ENCODE results near the gene HS1BP3. TPM values are rescaled to one million over a fixed set of nuclear protein-coding genes. Genes with fewer than 3 reads are reported as not detected.

Gene HS1BP3
- total RNA-seq, 4 donors from 2014 or later = 7.1 to 41.8 (median 28.4) TPM

GRCh38 chr2:20629581-20630171 is 21.2 kb downstream of the HS1BP3 start:
- no peak for TF ChIP-seq POLR2A (IDR thresholded peaks at IDR 0.05)
- no peak for TF ChIP-seq CTCF (IDR thresholded peaks at IDR 0.05)
- Histone ChIP-seq H3K27ac (no peak overlapping the region), H3K36me3 (no peaks in the 10 kb centered on the region), H3K9me3 (no peaks in the 10 kb centered on the region), H3K27me3 (no peaks in the 10 kb centered on the region), H3K4me1 (peaks cover 0 to 4% of the 10 kb centered on the region in 2 donors), H3K4me3 (no peak overlapping the region)
- DNase-seq = no peak
- intact Hi-C loops (cut with DNase I; ENCODE audit: low total_unique reads) = no loop called here

- no peaks in the 10 kb centered on the region for H3K9me3 ChIP-seq
- intact Hi-C loops (cut with DNase I; ENCODE audit: low total_unique reads) = no loop called here
- no peak overlapping the region for H3K4me3 ChIP-seq
- H3K27ac ChIP-seq = no peak overlapping the region
- no peaks in the 10 kb centered on the region for H3K4me1 ChIP-seq
- TF ChIP-seq POLR2A (IDR thresholded peaks at IDR 0.05) (no peak), CTCF (IDR thresholded peaks at IDR 0.05) (no peak)
- no peaks in the 10 kb centered on the region for H3K36me3 ChIP-seq
- no peaks in the 10 kb centered on the region for H3K27me3 ChIP-seq
- no peak for DNase-seq
Observed at GRCh38 chr2:20629181-20629580, 21.7 kb downstream of the HS1BP3 start.

- H3K4me3 ChIP-seq = no peak overlapping the region
- no peak for TF ChIP-seq POLR2A (IDR thresholded peaks at IDR 0.05)
- no peak for TF ChIP-seq CTCF (IDR thresholded peaks at IDR 0.05)
- H3K27ac ChIP-seq = no peak overlapping the region
- no peaks in the 10 kb centered on the region for H3K36me3 ChIP-seq
- H3K9me3 ChIP-seq = no peaks in the 10 kb centered on the region
- no peak for DNase-seq
- no peaks in the 10 kb centered on the region for H3K4me1 ChIP-seq
- intact Hi-C loops (cut with DNase I; ENCODE audit: low total_unique reads) = no loop called here
- H3K27me3 ChIP-seq = no peaks in the 10 kb centered on the region
Observed at GRCh38 chr2:20627712-20628380, 23.1 kb downstream of the HS1BP3 start.

- Histone ChIP-seq H3K27me3 (no peaks in the 10 kb centered on the region), H3K4me3 (no peak overlapping the region), H3K9me3 (no peaks in the 10 kb centered on the region), H3K27ac (no peak overlapping the region), H3K4me1 (no peaks in the 10 kb centered on the region), H3K36me3 (no peaks in the 10 kb centered on the region)
- no peak for DNase-seq
- TF ChIP-seq CTCF (IDR thresholded peaks at IDR 0.05) (no peak), POLR2A (IDR thresholded peaks at IDR 0.05) (no peak)
- intact Hi-C loops (cut with DNase I; ENCODE audit: low total_unique reads) = no loop called here
Observed at GRCh38 chr2:20626698-20627513, 24.0 kb downstream of the HS1BP3 start.

GRCh38 chr2:20626392-20626697 is 24.6 kb downstream of the HS1BP3 start:
- no peak overlapping the region for H3K27ac ChIP-seq

More at GRCh38 chr2:20626392-20626697, 24.6 kb downstream of the HS1BP3 start:
- intact Hi-C loops (cut with DNase I; ENCODE audit: low total_unique reads) = no loop called here
- H3K4me3 ChIP-seq = no peak overlapping the region
- no peak for DNase-seq
- TF ChIP-seq POLR2A (IDR thresholded peaks at IDR 0.05) (no peak), CTCF (IDR thresholded peaks at IDR 0.05) (no peak)
- no peaks in the 10 kb centered on the region for H3K9me3 ChIP-seq
- no peaks in the 10 kb centered on the region for H3K4me1 ChIP-seq
- no peaks in the 10 kb centered on the region for H3K36me3 ChIP-seq
- no peaks in the 10 kb centered on the region for H3K27me3 ChIP-seq
